Activated CD4-positive, alpha-beta T cell treated with anti-CD3 and anti-CD28 coated beads, Interleukin-2, amount 50 U/mL, for 4 hours (primary cell): ENCODE results near the gene FAM43B.

Source experiments
- DNase-seq, 2 experiments: peaks; one replicate each; pipeline ENCODE4 v3.0.0-alpha.2; 2020

FAM43B gene

DNA sequence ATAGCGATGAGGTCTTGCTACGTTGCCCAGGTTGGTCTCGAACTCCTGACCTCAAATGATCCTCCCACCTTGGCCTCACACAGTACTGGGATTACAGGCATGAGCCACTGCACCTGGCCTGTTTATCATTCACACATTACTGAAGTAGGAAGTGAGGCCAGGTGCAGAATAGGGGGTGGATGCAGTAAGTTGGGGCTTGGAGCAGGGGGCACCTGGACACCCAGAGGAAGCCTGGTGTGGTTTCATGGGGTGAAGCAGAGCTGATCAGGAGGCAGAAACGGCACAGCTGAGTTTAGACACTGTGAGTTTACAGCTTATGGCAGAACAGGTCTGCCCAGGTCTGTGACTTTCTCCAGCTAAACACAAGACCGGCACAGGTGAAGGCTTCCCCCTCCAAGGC lies 41.4 kb downstream of the FAM43B start:
- no peak for DNase-seq

DNA sequence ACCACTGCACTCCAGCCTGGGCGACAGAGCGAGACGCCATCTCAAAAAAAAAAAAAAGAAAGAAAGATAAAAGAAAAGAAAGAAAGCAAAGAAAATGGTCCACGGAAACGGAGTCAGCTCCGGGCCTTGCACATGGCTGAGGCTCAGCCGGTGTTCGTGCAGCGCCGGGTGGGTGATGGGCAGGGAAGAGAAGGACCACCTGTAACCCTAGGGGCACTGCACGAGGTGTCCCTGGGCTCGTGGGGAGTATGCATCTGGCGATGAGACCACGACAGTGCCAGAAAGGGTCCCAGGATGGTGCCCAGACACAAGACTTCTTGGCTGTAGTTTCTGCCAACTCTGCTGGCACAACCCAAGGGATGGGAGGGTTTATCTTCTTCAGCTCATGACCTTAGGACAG lies 42.4 kb downstream of the FAM43B start:
- no peak for DNase-seq

DNA sequence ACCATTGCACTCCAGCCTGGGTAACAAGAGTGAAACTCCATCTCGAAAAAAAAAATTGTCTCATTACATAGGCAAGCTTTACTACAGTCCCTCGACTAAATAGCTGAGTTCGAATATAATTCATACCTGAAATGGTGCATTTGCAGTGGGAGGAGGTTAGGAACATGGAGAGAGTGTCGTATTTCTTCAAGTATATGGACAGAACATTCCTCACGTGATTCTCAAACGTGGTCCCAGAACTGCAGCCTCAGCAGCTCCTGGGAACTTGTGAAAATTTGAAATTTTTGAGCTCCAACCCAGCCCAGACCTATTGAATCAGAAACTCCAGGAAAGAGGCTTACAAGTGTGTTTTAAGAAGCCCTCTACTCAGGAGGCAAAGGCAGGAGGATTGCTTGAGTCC lies 43.7 kb downstream of the FAM43B start:
- no peak for DNase-seq

DNA sequence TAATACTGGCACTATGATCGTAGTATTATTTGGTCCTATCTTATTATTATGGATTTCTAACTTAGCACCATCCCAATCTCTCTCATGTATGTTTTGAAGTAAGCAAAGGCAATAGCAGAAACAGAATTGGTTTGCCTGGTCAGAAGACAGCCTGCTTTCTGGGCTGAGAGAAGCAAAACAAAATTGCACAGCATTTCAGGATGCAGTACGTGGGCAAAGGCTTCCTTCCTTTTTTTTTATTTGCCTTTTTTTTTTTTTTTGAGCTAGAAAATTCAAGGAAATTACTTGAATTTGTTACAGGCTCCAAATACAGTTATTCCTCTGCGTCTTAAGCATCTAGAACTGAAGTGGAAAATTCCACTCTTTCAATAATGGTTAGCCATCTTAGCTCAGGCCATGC lies 45.3 kb downstream of the FAM43B start:
- no peak for DNase-seq

DNA sequence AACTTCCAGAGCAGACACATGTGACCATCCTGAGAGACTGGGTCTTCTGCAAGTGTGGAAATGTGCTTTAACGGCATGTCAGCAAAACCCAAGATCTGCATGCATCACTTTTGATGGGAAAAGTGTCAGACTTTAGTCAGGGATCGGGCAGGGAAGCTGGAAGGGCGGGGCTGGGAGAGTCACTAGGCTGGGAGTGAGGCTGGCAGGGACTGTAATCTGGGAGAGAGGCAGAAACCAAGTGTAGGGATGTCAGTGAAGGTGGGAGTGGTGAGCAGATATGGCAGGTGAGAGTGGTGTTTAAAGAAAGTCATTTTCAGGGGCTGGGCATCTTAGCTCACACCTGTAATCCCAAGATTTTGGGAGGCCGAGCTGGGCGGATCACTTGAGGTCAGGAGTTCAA lies 47.8 kb downstream of the FAM43B start:
- no peak for DNase-seq

DNA sequence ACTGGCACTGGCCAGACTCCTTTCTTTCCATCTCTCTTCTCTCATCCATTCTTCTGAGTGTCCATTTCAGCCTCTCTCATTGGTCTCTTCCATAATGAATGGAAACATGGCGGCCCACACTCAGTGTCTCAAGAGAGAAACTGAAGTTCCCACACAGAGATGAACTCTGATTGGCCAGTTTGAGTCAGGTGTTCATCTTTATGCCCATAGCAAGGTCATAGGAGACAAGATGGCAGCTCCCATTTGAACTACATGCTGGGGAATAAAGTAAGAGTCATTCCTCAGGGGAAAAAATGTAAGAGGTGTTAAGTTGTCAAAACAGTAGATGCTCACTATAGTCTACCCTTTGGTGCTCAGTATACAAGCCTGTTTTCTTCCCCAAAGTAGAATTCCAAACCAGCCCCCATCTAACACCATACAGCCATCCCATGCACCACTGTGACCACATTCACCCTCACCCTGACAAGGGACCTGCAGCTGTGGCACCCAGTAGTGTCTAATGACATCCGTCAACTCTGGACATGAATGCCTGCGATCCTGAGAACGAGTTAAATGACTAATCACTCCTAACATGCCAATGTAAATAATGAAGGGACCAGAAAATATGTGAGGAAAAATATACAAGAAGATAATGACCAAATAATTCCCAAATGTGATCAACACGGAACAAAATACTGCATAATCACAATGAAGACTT lies 48.9 kb downstream of the FAM43B start:
- DNase-seq: no peak

DNA sequence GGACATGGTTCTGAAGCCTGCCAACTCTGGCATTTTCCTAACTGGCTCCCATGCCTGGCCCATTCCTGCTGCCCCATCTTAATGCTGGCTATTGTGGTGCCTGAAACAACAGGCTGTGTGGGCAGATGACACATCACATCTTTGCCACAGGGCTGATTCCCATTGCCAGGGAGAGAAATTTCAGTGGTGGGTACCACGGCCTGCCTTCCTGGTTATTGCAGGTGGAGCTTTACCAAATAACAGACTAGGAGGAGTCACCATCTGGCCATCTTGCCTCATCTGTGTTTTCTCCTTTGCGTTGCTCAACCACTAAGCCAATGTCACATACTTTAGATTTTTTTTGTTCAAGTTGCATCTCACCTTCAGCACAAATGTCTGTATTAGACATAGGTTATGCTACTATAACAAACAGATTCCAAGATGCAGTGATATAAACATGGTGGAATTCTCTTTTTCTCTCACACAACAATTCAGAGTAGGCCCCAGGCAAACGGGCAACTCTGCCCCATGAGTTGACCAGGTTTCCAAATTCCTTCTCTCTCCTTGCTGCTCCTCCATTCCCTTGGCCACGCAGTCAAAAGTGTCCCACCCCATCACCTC lies 50.6 kb downstream of the FAM43B start:
- DNase-seq: no peak

DNA sequence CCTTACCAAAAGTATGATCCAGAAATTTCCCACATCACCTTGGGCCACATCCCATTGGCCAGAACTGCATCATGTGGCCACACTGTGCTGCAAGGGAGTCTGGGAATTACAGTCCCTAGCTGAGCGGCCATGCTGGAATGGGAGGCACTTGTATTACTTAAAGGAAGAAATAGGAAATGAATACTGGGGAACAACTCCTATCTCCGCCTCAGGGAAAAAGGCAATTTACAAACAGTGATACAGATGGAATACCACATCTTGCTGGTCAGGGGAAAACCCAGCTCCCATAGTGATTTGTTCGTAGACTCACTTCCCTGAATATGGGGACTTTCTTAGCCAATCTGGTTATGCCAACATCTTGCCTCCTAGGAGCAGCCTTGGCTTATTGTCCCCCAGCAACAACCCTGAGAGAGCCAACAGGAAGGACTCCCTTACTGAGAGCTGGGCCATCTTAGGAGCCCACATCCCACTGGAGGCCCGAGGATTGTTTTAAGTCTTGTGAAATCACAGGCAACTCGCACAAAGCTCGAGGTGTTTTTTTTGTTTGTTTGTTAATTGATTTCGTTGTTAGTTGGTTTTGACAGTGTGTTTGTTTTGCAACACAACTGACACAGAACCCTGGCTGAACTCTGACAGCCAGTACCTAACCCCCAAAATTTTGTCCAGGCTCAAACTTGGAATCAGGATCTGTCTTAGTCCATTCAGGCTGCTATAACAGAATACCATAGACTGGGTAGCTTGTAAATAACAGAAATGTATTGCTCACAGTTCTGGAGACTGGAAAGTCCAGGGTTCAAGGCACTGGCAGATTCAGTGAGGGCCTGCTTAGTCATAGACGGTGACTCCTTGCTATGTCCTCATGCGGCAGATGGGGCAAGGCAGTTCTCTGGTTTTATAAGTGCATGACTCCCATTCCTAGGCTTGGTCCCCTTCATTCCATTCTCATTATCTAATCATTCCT lies 51.4 kb downstream of the FAM43B start:
- no peak for DNase-seq
